GM21528 (cell line): ENCODE results near the gene KRTAP3-1.
"Not testable (repeated sequence)": the region's sequence is repeated elsewhere in the genome, so short reads cannot be mapped to it uniquely, and the experiment has no call there.

Experiments
- ATAC-seq: cut with Tn5 transposase; IDR thresholded peaks from one replicate; pipeline ENCODE4 v1.9.1; 2021; ENCODE audit warnings: mild to moderate bottlenecking, moderate library complexity; ENCODE audit not compliant: unreplicated experiment, low FRiP score

KRTAP3-1 gene

GRCh38 chr17:41016578-41017215, 7.8 kb upstream of the KRTAP3-1 start:
- no peak for ATAC-seq

DNA sequence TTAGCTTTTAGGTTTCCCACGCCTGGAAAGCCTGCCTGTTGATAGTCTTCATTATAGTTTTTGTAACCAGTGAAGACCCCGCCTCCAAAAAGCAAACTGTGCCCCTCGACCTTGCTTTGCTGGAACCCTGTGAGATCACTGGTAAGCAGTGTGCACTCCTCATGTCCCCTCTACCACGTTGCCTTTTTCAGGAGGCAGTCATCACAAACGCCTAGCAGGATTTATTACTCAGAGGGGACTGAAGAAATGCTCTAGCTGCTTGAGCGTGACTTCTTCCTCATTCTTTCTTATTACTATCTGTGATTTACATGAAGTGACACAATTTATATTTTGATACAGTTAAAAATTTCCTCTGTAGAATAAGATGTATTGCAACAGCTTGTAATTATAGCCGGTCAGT, 6.5 kb upstream of the KRTAP3-1 start:
- ATAC-seq, result no peak

- no peak for ATAC-seq
Observed at GRCh38 chr17:41013606-41014005, 4.7 kb upstream of the KRTAP3-1 start.

DNA sequence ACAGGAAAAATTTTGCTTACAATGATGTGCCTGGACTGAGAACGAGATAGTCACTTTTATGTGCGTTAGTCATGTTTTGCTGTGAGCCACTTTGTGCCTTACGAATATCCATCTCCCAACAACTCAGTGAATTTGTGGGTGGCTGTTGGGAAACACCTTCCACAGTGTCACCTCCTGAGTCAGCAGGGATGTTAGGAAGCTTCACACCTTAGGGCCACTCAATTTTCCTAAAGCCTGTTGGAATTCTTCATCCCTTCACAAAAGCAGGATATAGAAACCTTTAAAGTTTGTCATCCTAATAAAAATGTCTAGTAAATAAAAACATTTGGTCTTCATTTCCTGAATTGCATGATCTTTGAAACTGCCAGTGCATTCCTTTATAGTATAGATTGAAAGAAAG, 4.3 kb upstream of the KRTAP3-1 start:
- ATAC-seq, result no peak

- ATAC-seq, result no peak
Observed at GRCh38 chr17:41012326-41013120, 3.6 kb upstream of the KRTAP3-1 start.

GRCh38 chr17:41010441-41010840, 1.5 kb upstream of the KRTAP3-1 start:
- no peak for ATAC-seq

DNA sequence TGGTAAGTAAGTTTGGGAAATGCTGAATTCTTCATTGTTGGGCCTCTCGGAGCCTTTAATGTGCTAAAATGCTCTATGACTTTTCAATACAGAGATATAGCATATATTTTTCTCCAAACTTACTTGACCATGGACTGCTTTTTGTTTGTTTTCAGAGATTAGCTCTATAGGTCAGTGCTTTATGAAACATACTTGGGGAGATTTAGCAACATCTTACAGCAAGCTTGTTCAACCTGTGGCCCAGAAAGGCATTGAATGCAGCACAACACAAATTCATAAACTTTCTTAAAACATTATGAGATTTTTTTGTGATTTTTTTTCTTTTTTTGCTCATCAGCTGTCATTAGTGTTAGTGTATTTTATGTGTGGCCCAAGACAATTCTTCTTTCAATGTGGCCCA, 1.0 kb upstream of the KRTAP3-1 start:
- ATAC-seq, result no peak

- no peak for ATAC-seq
Observed at GRCh38 chr17:41009301-41009760, 403 bp upstream of the KRTAP3-1 start.

DNA sequence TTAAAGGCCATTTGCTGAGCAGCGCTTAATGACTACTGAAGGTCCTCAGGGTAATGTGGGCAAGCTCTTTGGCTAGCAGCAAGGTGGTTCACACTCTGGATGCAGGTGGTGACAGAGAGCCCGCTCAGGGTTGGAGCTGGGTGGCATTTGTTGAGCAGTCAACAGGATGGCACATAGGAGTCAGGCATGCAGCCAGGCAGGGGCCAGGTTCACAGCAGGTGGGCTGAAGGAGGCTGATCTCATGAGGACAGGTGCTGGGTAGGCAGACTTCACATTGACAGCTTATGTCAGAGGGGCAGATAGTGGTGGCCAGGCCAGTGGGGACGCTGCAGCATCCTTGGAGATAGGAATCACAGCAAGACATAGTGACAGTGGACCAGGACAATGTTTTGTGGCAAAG, 4.5 kb downstream of the KRTAP3-1 start:
- no peak for ATAC-seq

- no peak for ATAC-seq
Observed at GRCh38 chr17:41003926-41004325, 5.0 kb downstream of the KRTAP3-1 start.

GRCh38 chr17:41002814-41003213, 6.1 kb downstream of the KRTAP3-1 start:
- ATAC-seq, result no peak

- ATAC-seq, result no peak
Observed at GRCh38 chr17:41001795-41002194, 7.1 kb downstream of the KRTAP3-1 start.

GRCh38 chr17:40999563-40999962, 9.4 kb downstream of the KRTAP3-1 start, which contains the start of gene KRTAP3-2:
KRTAP3-2 (minus strand) TSS chr17:40999906; CDS start chr17:40999853, 53 bp downstream.
- ATAC-seq, result not testable (repeated sequence)

DNA sequence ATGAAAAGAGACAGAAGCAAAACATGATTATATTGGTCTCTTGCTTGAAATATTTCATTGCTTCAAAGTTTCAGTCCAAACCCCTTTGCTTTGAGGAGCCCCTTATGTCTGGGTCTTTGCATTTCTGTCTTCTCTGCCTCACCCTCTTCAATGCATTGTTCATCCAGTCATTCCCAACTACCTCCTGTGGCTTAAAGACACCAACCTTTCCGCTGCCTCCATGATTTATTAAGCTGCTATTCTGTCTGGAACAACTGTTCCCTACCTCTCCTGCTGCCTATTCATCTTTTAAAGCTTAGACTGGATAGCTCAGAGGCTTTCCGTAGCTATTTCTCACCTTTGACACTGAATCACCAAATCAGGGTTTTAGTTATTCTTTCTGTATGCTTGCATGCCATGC, 11.6 kb downstream of the KRTAP3-1 start:
- ATAC-seq, result no peak

GRCh38 chr17:40996829-40997228, 12.1 kb downstream of the KRTAP3-1 start:
- no peak for ATAC-seq

DNA sequence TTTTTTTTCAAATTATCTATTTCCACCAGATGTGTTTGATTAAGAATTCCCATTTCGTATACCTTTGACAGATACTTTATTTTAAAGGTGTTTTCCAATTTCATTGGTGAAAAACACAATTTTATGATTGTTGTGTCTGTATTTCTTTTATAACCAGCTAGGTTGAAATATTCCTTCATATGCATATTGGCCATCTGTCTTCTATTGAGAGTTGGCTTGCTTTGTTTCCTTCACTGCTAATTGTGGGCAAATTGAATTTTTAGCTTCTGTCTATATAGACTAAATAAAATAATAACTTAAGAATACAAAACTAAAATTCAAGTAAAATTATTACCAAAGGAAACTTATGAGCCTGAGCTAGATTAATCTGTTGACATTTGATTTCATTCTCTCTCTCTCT, 13.8 kb downstream of the KRTAP3-1 start:
- no peak for ATAC-seq

DNA sequence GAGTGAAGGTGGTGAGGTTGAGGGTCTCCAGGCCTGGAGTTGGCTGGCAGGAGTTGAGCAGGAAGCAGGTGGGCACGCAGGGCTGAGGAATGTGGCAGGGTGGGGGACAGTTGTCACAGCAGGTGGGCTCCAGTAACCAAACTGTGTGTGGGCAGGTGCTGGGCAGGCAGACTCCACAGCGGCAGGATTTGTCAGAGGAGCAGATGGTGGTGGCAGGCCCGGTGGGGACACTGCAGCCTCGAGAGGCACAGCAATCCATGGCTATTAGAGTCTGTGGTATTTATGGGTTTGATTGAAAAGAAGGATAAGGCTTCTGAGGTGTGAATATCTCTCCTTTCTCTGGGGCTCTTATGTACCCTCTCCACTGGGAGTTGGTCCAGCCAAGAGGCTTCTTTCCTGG, 15.1 kb downstream of the KRTAP3-1 start, which contains the start of gene KRTAP3-3:
KRTAP3-3 (minus strand) TSS at position 326 of the 400 bp plus-strand sequence; CDS start at position 259, 67 bp downstream.
- no peak for ATAC-seq

DNA sequence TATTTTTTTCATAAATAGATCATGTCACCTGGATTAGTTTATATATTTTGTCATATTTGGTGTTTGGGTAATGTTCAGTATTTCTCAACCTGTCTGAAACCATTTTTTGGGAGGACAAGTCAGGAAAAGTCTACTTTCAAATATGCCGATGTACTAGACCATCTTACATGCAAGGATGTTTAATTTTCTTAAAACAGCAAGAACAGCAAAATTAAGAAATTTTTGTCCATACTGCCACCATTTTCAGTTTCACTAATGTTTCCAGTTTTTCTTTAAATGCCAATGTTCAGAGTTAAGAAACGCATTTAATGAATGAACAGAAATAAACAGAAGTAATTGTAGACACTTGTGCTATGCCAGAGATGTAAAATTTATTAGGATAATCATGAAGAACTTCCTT, 15.8 kb downstream of the KRTAP3-1 start:
- no peak for ATAC-seq

- ATAC-seq, result no peak
Observed at GRCh38 chr17:40992666-40993065, 16.3 kb downstream of the KRTAP3-1 start.

DNA sequence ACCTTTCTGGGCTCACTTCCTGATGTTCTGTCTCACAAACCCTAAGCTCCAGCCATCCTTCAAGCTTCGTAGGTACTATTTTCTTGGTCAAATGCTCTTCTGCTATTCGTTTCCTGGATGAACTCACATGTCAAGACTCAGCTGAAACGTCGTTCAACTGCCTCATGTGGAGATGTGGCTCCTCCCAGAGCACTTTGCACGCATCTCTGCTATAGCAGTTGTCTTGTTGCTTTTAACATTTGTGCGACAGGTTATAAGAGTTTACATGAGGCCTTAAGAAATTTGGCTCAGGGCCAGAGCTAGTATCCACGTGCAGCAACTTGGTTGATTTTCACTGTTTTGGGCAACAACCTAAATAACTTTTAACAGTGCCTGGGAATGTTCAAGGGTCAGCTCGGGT, 22.0 kb downstream of the KRTAP3-1 start:
- no peak for ATAC-seq

GRCh38 chr17:40984226-40984625, 24.7 kb downstream of the KRTAP3-1 start, which contains the start of gene KRT40:
KRT40 (minus strand) TSS chr17:40984326; CDS start chr17:40984273, 53 bp downstream.
- ATAC-seq, result no peak

GRCh38 chr17:40981115-40981514, 27.8 kb downstream of the KRTAP3-1 start:
- no peak for ATAC-seq
